K562 (cell line): Measurements from ENCODE around the gene ENTREP3. TPM values are rescaled to one million over a fixed set of nuclear protein-coding genes. Genes with fewer than 3 reads are reported as not detected.

ENCODE experiments used
- ATAC-seq: fragments of 200-7000 bp; cut with Tn5 transposase; 3 replicates; pipeline ENCODE4 v1.9.1; 2020; ENCODE audit warnings: moderate library complexity
- BruUV-seq: library from RNA; stranded (reverse); fragments of 400-500 nt; replicated peaks from 2 replicates; lab custom pipeline; 2021; lab: Mats Ljungman, UMichigan
- CTCF ChIA-PET: fragments of 300-600 bp; formaldehyde crosslinking; extraction: SDS; loops from one replicate; lab custom pipeline; 2021; ENCODE audit warnings: low intra/inter-chr PET ratio; lab: Yijun Ruan, JAX
- POLR2A ChIA-PET: fragments of 300-600, 350-650 bp; sonication (Branson Sonifier 250); formaldehyde crosslinking; extraction: SDS; loops from one replicate; lab custom pipeline; 2021; ENCODE audit warnings: antibody characterized with exemption, inconsistent platforms; lab: Yijun Ruan, JAX
- DNase-seq, 4 experiments: peaks; one replicate each; pipeline versions ENCODE4 v3.0.0 to v3.0.0-alpha.2; 2011 to 2018; ENCODE audit warnings: low spot score in 3 of 4, mixed read lengths in 3 of 4; ENCODE audit errors: extremely low read depth in 1 of 4
- FAIRE-seq: peaks from 2 replicates; lab custom pipeline; 2011; peaks lifted over from hg19 to GRCh38; lab: Jason Lieb, UNC
- H2AFZ ChIP-seq: 2 replicates; pipeline ENCODE4 v1.6.0; 2011; ENCODE audit warnings: low read depth, low read length, control low read depth, inconsistent platforms
- H3K27ac ChIP-seq: fragments of 200-600 bp; 3 replicates; pipeline ENCODE4 v1.8.0; 2011; ENCODE audit warnings: low read depth, mild to moderate bottlenecking, control low read depth, inconsistent platforms, low read length, moderate library complexity, mixed read lengths; ENCODE audit errors: extremely low read depth
- H3K27me3 ChIP-seq, 2 experiments: fragments of 300-600 bp in 1 of 2; 2 replicates in 1 of 2; 3 replicates in 1 of 2; pipeline versions ENCODE4 v1.6.0 to v1.8.0; 2011; ENCODE audit warnings: inconsistent platforms in 2 of 2, low read length in 2 of 2, mild to moderate bottlenecking in 1 of 2, mixed read lengths in 1 of 2, moderate library complexity in 1 of 2; ENCODE audit not compliant: control insufficient read depth in 2 of 2, insufficient read depth in 2 of 2
- H3K36me3 ChIP-seq: fragments of 300-600 bp; 3 replicates; pipeline ENCODE4 v1.8.0; 2011; ENCODE audit warnings: mild to moderate bottlenecking, low read length, inconsistent platforms; ENCODE audit not compliant: control insufficient read depth, insufficient read depth
- H3K4me1 ChIP-seq, 2 experiments: fragments of 200-600 bp in 1 of 2; replicated peaks in 1 of 2; 2 replicates in 1 of 2; 3 replicates in 1 of 2; pipeline versions ENCODE4 v1.5.1 to v1.8.0; 2011; ENCODE audit warnings: inconsistent platforms in 2 of 2, low read length in 2 of 2, mild to moderate bottlenecking in 1 of 2, mixed read lengths in 1 of 2, moderate library complexity in 1 of 2; ENCODE audit not compliant: control insufficient read depth in 2 of 2, insufficient read depth in 2 of 2
- H3K4me2 ChIP-seq: 2 replicates; pipeline ENCODE4 v1.6.1; 2011; ENCODE audit warnings: low read length, control low read depth, inconsistent platforms, mixed read lengths; ENCODE audit not compliant: insufficient read depth
- H3K4me3 ChIP-seq: fragments of 200-600 bp; sonication (generic), shearing (Covaris generic); 2 replicates; pipeline ENCODE4 v1.5.1; 2016; ENCODE audit warnings: control low read depth, inconsistent platforms
- H3K79me2 ChIP-seq: fragments of 200-600 bp; 3 replicates; pipeline ENCODE4 v1.8.0; 2011; ENCODE audit warnings: low read length, inconsistent platforms; ENCODE audit not compliant: control insufficient read depth, insufficient read depth
- H3K9ac ChIP-seq, 2 experiments: 2 replicates each; pipeline versions ENCODE4 v1.6.0 to v1.6.1; 2011; ENCODE audit warnings: low read depth in 2 of 2, low read length in 2 of 2, control low read depth in 1 of 2, inconsistent platforms in 1 of 2, mild to moderate bottlenecking in 1 of 2, mixed read lengths in 1 of 2; ENCODE audit not compliant: insufficient read depth in 1 of 2
- H3K9me1 ChIP-seq: one replicate; pipeline ENCODE4 v1.6.0; 2011; ENCODE audit warnings: inconsistent platforms, mild to moderate bottlenecking, low read length, moderate library complexity; ENCODE audit not compliant: control insufficient read depth, insufficient read depth
- H3K9me3 ChIP-seq: replicated peaks from 2 replicates; pipeline ENCODE4 v1.5.1; 2011; ENCODE audit warnings: low read depth, low read length, inconsistent platforms; ENCODE audit not compliant: control insufficient read depth, insufficient read depth
- H4K20me1 ChIP-seq: replicated peaks from 2 replicates; pipeline ENCODE4 v1.6.1; 2011; ENCODE audit warnings: low read length, inconsistent platforms, mixed read lengths; ENCODE audit not compliant: control insufficient read depth, insufficient read depth
- E2F3 ChIP-seq: fragments of 250-450 bp; sonication (Bioruptor Pico); IDR thresholded peaks from 2 replicates; pipeline ENCODE4 v1.4.0; 2020; ENCODE audit warnings: mild to moderate bottlenecking
- HCFC1 ChIP-seq: IDR thresholded peaks from 2 replicates; pipeline ENCODE4 v1.6.1; 2012; ENCODE audit warnings: low read depth, low read length, improper control_type of control experiment
- HDGF ChIP-seq: fragments of 450-650 bp; IDR thresholded peaks from 2 replicates; pipeline ENCODE4 v1.6.1; 2016
- KAT2B ChIP-seq: IDR thresholded peaks from one replicate; pipeline ENCODE4 v1.6.1; 2012; ENCODE audit warnings: low read depth, mild to moderate bottlenecking, control low read depth, inconsistent platforms, low read length, moderate library complexity
- TEAD1 ChIP-seq, 2 experiments: fragments of 450-650 bp in 1 of 2; sonication (generic) in 1 of 2; formaldehyde crosslinking; IDR thresholded peaks; 2 replicates each; pipeline versions ENCODE4 v1.4.0 to v1.8.0; 2020 to 2022; ENCODE audit warnings: mild to moderate bottlenecking in 2 of 2, missing genetic modification reagents in 1 of 2
- THRA ChIP-seq: fragments of 450-650 bp; IDR thresholded peaks from 2 replicates; pipeline ENCODE4 v1.6.1; 2017; ENCODE audit warnings: mild to moderate bottlenecking, moderate library complexity
- TSHZ1 ChIP-seq: fragments of 250-450 bp; sonication (Bioruptor Pico); IDR thresholded peaks from 2 replicates; pipeline ENCODE4 v1.4.0; 2020; ENCODE audit warnings: mild to moderate bottlenecking, moderate library complexity
- ZC3H11A ChIP-seq: IDR thresholded peaks from 2 replicates; pipeline ENCODE4 v1.6.1; 2012; ENCODE audit warnings: low read depth, low read length, improper control_type of control experiment
- WGBS: fragments of 100-300 bp; shearing (Covaris generic); methylation state at CpG from one replicate; pipeline ENCODE4 v1.1.6; 2016; ENCODE audit warnings: low coverage, mixed read lengths; ENCODE audit not compliant: insufficient coverage; ENCODE audit errors: missing lambda C conversion rate; 5-methylcytosine and 5-hydroxymethylcytosine counted together
- in situ Hi-C: fragments of 300-500 bp; cut with MboI; formaldehyde crosslinking; loops from 4 replicates; pipeline ENCODE4 v1.15.0; 2018; ENCODE audit warnings: inconsistent platforms, mixed read lengths
- intact Hi-C: fragments of 100-400 bp; cut with micrococcal nuclease; formaldehyde crosslinking; loops from 2 replicates; pipeline ENCODE4 v1.14.2; 2022
- polyA plus RNA-seq, 8 experiments: library from polyadenylated mRNA; depleted of rRNA in 4 of 8; stranded (reverse) in 5 of 8; unstranded in 3 of 8; fragments of >200 nt; fragmentation: Nextera tagmentation in 2 of 8; fragmentation: Illumina TruSeq in 1 of 8; extraction: Ambion mirVana in 2 of 8; extraction: Trizol in 1 of 8; gene quantifications; 2 replicates each; pipeline versions ENCODE4 v1.2.1 to v1.2.3, GENCODE V29; 2011 to 2014; ENCODE audit warnings: inconsistent platforms in 1 of 8, missing spikeins in 1 of 8
- total RNA-seq, 7 experiments: library from RNA; depleted of rRNA in 6 of 7; stranded (reverse); fragments of >200 nt in 6 of 7; fragmentation: Illumina TruSeq in 2 of 7; extraction: Trizol in 2 of 7; gene quantifications; 2 replicates each; pipeline versions ENCODE4 v1.2.1 to v1.2.3, GENCODE V29; 2011 to 2021; ENCODE audit warnings: low replicate concordance in 1 of 7

The ENTREP3 gene
- total and polyA plus RNA-seq, 9 of the 15 experiments (the other 6 are each of a cell fraction or from before 2014, with no cell fraction given), result 1.9 to 41.8 (median 5.9) TPM

- no peak for DNase-seq
- H2AFZ ChIP-seq, result no peak overlapping the region
- no peak for ATAC-seq
- H3K27ac ChIP-seq, result no peak overlapping the region
- no peaks in the 10 kb centered on the region; the same call in 2 of the 3 replicates for H3K79me2 ChIP-seq
- WGBS, result 56% methylated on average over 2 of the region's 2 CpGs
- H3K36me3 ChIP-seq, result peaks cover 10% of the 10 kb centered on the region; the same call in 2 of the 3 replicates
- no peaks in the 10 kb centered on the region for H3K9me1 ChIP-seq
- POLR2A ChIA-PET, result no interaction called here
- no peak for TF ChIP-seq KAT2B
- TF ChIP-seq, all 486 proteins: peak for 0
- CTCF ChIA-PET, result interaction anchor here (0.6 kb wide), 1 partner anchor 37 kb away, joined by 4 read pairs; no protein-coding TSS in a partner anchor
- in situ Hi-C loops (no loop called here), intact Hi-C loops (no loop called here)
- FAIRE-seq, result no peak
- Histone ChIP-seq H3K4me1 (peaks cover 18 to 41% of the 10 kb centered on the region in 2 experiments; a peak in 4 of 5 replicates), H3K27me3 (no peaks in the 10 kb centered on the region), H3K9ac (peak overlapping the region in 1 of 2 experiments; percentile 70; a peak in 1 of 4 replicates), H3K4me3 (no peak overlapping the region), H3K4me2 (no peak overlapping the region), H3K9me3 (no peaks in the 10 kb centered on the region), H4K20me1 (no peaks in the 10 kb centered on the region)
- BruUV-seq, result no TSS peak
These were observed 24.0 kb upstream of the ENTREP3 start for GRCh38 chr1:155279268-155279667.

GRCh38 chr1:155278689-155279160 is 23.4 kb upstream of the ENTREP3 start:
- 0 out of 2 replicates have a peak overlapping the region, but pooled peaks have one; percentile 57 for H3K4me3 ChIP-seq
- POLR2A ChIA-PET, result interaction anchor here (0.6 to 1.0 kb wide), 4 partner anchors 17 to 94 kb away, joined by 3 read pairs; partner anchors contain the start of gene SCAMP3
- TF ChIP-seq TSHZ1 (CRISPR knock-in tag) (no peak), THRA (no peak), ZC3H11A (no peak), HDGF (no peak), HCFC1 (no peak), E2F3 (no peak), TEAD1 (CRISPR knock-in tag; IDR thresholded peaks at IDR 0.05) (no peak)

More at GRCh38 chr1:155278689-155279160, 23.4 kb upstream of the ENTREP3 start:
- TSS peak; percentile 43 for BruUV-seq
- Histone ChIP-seq H3K4me2 (peak overlapping the region; percentile 80; the same call in 1 of the 2 replicates), H3K9ac (peak overlapping the region in 1 of 2 experiments; percentile 68; a peak in 1 of 4 replicates), H2AFZ (no peak overlapping the region), H4K20me1 (no peaks in the 10 kb centered on the region), H3K36me3 (peaks cover 4% of the 10 kb centered on the region; the same call in 2 of the 3 replicates), H3K27me3 (no peaks in the 10 kb centered on the region), H3K9me3 (no peaks in the 10 kb centered on the region), H3K4me1 (peaks cover 18 to 43% of the 10 kb centered on the region in 2 experiments; a peak in 4 of 5 replicates), H3K79me2 (peaks cover 2% of the 10 kb centered on the region), H3K27ac (no peak overlapping the region), H3K9me1 (no peaks in the 10 kb centered on the region)
- DNase-seq, result no peak
- intact Hi-C loops (no loop called here), in situ Hi-C loops (no loop called here)
- CTCF ChIA-PET, result interaction anchor here (0.6 to 1.1 kb wide), 2 partner anchors 28 to 37 kb away, joined by 4 to 5 read pairs; no protein-coding TSS in a partner anchor
- 33% methylated on average over 10 of the region's 10 CpGs for WGBS
- no peak for FAIRE-seq
- ATAC-seq, result no peak
